HTERT RPE-1 (cell line): ENCODE measurements around the gene NPAS2.

ENCODE experiments used
- in situ Hi-C: fragments of 300-500 bp; cut with MboI; formaldehyde crosslinking; loops from 4 replicates; pipeline ENCODE4 v1.14.3; 2020; ENCODE audit warnings: low sequenced_read_pairs

The NPAS2 gene

DNA sequence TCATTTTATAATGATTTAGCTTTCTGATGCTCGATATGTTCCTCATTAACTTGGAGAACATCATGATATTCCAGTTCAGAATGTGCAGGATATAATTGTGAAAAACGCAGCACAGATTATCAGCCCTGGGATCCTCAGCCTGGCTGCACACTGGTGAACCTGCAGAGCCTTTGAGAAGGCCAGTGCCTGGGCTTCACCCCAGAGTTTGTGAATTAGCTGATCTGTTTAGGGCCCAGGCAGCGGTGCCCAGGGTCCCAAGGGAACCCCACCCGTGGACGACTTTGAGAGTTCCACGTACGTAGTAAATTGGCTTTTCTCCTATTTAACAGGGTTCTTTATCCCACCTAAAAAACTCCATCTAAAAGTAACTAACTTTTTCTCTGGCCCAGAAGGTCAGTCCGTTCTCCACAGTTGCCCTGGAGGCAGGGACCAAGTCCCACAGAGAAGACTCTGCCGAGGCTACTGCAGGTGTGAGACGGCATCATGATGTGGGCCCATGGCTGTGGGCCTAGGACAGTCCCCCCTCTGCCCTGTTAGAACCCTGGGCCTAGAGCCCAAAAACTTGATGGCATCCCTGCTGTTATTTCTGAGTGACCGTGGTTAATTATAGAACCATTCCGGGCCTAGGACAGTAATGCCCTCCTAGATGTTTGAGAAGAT, 142.6 kb downstream of the NPAS2 start:
- in situ Hi-C loops: no loop called here

DNA sequence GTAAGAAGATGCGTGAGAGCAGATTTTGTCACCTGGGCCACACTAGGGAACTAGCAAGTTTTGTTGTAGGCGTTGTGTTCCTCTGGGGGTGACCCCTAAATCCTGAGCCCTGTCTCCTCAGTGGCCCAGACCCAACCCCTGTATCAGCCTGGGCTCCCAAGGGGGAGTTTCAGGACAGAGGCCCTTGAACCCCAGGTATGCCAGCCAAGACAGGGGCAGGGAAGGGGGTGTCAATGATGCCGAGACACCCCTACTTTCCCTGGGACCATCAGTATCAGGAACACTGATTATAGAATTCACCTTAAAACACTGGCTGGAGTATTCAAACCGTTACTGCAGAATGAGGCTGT, 143.1 kb downstream of the NPAS2 start:
- in situ Hi-C loops: no loop called here

DNA sequence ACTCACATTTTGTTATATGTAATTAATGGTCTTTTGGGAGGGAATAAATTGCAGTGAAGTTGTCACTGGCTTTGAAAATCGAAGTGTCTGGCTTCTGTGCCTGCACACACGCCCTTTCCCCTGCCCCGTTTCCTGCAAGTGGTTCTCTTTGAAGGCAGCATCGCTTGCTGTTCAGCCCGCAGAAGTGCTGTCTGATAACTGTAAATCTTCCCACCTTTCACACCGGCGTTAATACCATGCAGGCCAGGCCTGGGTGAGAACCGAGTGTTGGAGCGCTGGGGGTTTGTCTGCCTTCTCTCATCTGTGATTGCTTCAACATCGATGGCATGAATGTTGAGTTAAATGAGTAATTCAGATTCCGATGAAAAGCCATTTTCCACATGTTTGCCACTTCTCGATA, 144.3 kb downstream of the NPAS2 start:
- in situ Hi-C loops: no loop called here

DNA sequence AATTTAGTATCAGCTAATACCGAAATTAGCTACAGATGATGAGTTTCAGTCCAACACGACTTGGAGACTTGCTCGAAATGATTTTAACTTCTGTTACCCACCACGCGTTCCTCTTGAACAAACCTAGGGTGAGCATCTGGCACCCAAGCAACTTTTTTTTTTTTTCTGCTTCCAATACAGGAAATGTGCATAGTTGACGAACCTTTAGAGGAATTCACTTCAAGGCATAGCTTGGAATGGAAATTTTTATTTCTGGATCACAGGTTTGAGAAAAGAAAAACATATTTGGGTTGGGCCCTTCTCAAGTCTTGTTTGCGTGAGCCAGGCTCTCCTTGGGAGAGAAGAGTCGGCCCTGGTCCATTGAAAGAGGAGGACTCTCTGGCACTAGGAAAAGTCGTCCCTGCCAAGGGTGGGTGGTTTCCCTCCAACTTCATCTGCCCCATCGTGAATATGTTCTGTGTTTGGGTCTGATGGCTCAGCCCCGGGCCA, 144.8 kb downstream of the NPAS2 start:
- in situ Hi-C loops: no loop called here

DNA sequence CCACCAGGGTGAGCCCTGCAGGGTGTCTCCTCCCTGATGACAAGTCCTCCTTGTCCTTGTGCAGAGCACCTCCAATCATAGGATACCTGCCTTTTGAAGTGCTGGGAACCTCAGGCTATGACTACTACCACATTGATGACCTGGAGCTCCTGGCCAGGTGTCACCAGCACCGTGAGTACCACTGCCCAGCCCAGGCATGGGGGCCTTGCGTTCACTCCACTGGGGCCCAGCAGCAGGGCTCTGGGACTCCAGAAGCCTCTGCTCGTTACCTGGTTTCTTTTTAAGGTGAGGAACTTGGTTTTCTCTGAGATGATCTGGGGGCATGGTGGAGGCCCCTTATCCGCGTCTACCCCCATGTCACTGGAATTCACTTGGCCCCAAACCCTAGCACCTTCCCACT, 145.7 kb downstream of the NPAS2 start:
- in situ Hi-C loops: no loop called here

DNA sequence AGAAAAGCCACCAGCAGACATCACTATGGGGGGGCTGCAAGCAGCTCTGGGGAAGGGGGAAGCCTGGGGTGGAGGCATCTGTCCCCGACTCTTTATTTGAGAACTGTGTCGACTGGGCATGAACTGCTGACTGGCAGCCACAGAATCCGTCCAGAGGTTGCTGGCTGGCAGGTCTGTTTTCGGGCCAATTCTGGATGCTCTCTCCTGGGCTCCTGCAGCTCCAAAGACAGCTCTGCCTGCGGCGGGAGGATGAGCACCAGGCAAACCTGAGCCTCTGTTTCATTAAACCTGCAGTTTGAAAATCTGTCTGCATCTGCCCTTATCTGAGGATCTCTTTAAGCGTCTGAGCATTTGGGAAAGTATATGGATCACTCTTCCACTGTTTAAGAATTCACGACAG, 147.8 kb downstream of the NPAS2 start:
- in situ Hi-C loops: no loop called here

DNA sequence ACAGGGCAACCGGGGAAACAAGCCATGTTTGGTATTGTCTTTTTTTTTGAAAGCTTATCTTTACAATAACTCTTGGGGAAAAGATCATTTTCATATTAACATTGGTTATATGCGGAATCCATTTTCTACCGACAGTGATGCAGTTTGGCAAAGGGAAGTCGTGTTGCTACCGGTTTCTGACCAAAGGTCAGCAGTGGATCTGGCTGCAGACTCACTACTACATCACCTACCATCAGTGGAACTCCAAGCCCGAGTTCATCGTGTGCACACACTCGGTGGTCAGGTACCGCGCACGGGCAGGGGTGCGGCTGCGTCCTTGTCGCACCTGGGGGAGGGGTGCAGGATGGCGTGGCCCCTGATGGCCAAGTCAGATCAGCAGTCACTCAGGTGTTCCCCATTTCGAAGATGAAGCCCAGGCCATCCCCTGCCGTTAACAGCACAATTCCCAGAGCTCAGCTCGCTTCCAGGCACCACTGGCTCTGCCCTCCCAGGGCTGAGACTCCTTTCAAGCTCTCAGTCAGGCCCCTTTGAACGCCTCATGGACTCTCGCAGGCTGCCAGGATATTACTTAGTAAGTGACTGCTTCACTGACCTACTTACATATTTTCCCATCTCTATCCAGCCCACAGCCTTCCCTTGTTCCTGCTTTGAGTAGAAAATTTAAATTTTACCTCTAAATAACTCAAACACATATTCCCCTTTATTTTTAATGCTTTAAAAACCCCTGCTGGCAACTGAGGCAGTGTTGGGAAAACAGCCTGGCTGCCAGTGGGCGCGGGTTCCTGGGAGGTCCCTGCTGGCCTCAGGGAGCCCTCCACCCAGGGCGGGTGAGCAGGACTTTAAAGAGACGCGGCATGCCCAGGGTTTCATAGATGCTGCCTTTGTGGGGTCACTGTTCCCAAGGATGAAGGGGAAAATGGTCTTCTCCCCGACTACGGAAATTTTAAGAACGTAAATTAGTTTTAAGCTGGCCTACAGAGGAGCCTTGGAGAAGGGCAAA, 148.5 kb downstream of the NPAS2 start:
- in situ Hi-C loops: no loop called here

DNA sequence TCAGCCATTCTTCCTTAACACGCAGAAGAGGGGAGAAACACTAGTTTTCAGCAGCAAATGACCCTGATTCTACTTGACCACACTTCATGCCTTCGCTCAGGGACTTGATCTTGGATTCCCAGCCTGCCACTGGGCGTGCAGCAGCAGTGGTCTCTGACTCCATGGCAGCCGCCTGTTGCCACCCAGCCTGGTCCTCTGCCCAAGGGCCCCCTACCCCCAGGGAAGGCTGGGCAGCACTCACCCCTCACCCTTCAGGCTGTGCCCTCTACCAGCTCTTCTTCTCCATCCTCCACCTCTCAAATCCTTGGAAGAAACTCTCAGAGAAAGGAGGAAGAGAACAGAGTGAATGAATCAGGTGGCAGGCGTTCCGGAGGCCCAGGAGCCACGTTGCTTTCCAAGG, 150.1 kb downstream of the NPAS2 start:
- in situ Hi-C loops: no loop called here

DNA sequence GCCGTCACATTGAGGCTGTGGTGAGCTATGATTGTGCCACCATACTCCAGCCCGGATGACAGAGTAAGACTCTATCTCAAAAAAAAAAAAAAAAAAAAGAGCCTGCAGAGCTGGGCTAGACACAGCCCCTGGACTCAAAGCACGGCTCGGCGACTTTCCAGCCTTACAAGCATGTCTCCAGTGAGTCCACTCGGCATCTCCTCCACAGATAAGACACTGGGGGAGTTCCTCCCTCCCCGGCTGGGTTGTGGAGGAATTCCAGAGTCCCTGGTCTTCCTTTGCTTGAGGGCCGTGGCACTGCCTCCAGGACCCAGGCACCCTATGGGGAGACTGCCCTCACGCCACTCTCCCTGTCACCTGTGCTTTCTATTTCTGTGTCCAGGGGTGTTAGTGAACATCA, 151.3 kb downstream of the NPAS2 start:
- in situ Hi-C loops: no loop called here

DNA sequence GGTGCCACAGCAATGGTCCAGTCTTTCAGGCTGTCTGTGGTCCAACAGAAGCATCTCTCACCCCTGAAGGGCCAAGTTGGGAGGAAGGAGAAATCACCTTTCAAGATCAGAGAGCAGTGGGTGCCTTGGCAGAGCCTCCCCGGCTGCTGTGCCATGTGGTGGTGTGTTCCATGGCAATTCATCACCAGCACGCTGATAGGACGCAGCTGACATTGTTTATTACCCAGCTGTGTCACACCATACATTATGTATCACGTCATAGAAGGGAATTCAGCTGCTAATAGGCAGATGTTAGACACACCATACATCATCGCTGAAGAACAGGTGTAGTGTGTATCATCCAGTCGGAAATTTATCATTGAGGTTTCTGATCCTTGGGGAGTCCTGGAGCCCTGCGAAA, 152.5 kb downstream of the NPAS2 start:
- in situ Hi-C loops: no loop called here

DNA sequence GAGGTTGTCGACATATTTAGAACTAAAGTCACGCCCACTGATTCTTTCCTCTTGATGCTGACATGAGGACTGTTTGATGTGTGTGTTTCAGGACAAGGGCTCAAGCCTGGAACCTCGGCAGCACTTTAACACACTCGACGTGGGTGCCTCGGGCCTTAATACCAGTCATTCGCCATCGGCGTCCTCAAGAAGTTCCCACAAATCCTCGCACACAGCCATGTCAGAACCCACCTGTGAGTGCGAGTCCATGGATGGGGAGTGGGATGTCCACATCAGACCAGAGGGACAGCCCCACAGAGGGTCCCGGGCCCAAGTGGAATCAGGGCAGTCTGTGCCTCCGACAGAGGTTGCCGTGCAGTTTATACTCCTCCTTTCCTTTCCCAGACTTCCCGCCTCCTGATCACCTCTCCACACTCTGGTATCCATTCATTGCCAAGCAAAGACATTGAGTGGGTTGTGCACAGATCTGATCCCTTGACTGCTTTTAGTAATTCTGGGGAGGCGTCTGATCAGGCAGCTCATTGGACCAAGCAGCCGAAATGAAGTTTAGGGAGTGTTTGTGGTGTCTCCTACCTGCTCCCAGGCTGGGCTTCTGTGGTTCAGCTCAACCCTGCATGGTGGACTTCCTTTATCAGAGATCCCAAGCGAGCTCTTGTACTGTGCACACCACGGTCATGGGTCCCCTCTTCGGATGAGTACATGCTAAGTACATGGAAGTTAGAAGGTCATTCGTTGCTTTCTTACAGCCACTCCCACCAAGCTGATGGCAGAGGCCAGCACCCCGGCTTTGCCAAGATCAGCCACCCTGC, 155.0 kb downstream of the NPAS2 start:
- in situ Hi-C loops: no loop called here

DNA sequence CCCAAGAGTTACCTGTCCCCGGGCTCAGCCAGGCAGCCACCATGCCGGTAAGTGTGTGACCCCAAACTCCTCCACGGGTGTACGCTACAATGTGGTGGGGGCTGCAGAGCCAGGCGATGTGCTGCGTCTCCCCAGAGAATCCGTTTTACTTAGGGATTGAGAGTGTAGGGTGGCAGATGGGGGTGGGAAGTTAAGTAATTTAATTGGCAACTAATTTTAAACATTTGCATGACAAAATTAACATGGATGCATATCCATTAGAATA, 155.5 kb downstream of the NPAS2 start:
- in situ Hi-C loops: no loop called here

DNA sequence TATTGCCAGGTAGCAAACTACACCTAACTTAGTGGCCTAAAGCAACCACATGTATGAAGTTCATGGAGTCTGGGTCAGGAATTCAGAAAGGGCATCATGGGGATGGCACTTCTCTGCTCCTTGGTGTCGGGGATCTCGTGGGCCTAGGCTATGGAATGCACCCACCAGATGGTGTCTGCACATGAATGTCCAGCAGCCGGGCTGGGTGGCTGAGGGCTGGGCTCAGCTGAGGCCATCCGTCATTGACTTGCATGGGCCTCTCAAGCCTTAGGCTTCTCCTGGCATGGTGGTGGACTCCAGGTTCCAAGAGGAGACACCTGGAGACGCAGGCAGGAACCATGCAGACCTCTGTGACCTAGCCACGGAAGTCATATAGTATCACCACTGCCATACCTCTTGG, 156.1 kb downstream of the NPAS2 start:
- in situ Hi-C loops: no loop called here

DNA sequence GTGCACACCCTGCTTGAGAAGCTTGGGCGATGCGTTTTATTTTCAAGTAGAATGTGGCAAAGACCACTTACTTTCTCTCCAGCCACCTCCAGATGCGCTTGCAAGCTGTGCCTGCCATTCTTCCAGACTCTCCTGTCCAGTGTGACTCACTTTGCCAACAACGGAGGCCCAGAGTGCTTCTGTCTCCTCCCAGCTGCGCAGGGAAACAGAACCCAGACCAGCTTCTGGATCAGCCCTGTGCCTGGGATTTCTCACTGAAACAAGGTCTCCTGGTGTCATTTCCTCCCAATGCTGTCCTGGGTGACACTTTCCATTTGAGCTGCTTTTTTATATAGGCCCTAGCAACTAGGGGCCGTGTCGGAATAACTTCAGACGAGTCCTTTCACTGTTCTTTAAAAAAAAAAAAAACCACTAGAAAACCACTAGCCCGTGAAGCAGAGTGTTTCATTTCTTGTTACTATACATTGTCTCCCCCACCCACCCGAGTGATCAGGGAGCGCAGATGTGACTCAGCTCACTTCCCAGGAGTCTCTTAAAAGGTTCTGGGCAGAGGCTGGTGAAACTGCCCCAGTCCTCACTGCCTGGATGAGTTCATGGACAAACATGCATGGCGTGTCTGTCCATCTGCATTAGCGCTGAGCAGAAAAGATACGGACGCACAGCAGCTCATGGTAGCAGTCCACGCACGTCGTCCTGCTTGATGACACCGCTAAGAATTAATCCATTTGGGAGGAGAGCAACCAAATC, 156.9 kb downstream of the NPAS2 start:
- in situ Hi-C loops: no loop called here

DNA sequence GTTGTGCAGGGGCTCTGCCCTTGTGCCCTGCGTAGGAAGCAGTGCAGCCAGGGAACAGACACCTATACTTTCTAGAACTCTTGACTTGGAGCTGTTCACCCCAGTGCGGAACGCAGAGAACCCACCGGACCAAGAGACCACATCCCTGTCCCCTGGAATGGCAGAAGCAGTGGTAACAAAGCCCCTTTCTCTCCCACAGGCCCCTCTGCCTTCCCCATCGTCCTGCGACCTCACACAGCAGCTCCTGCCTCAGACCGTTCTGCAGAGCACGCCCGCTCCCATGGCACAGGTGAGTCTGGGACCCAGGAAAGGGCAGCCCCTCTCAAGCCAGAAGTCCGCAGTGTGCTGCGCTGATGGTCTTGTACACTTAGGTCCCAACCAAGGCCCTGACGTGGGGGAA, 157.6 kb downstream of the NPAS2 start:
- in situ Hi-C loops: no loop called here

DNA sequence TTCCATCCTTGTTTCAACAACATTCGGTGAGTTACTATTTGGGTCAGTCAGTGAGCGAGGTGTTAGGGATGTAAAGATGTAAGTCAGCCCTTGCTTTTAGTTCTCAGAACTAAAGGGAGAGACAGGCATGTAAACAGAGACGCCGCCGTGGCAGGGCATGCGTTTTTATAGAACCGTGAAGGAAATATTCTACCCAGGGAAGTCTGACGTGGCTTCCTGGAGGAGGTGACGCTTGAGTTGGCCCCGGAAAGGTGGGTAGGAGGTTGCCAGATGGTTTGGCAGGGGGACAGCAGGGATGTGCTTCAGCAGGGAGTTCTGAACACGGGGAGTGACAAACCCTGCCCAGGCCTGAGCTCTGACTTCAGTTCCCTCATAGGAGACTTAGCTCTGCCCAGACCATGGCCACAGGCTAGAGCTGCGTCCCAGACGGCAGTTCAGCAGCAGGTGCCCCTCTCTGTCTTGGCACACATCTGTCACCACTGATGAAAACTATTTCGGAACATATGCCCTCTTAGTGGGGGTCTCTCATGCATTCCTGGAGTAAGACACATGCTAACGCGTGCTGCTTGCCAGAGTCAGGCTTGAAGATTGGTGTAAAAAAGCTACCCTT, 158.7 kb downstream of the NPAS2 start:
- in situ Hi-C loops: no loop called here

DNA sequence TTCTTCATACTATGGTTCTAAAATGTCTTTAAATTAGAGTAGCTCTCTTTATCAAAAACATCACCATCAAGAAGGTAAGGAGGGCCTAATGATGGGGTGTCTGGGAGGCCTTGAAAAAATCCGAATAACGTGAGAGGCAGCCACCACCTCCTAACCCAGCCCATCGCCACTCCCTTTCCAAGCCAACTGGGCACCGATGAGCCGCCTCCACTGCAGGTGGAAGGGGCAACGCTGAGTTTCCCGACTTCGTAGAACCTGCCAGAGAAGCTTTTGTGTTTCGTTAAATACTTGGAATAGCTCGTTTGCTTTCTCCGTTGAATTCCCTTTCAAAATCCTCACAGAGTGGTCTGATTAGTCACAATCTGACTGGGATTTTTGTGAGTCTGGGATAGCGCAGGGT, 160.1 kb downstream of the NPAS2 start:
- in situ Hi-C loops: no loop called here

DNA sequence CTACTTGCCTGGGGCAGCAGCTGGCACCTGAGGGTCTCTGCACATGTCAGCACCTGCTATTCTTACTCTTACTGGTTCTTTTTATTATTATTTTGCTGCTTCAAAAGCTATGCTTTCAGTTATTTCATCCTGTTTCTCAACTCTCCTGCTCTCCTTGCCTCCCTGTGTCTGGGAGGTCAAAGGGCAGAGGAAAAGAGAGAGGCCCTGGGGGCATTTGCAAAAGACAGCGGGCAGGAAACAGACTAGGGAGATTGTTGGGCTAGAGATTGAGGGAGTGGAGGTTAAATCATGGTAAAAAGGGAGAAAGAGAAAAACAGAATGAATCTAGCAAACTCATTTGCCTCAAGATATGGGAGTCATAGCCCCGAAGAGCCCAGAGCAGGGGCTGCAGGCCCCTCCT, 161.1 kb downstream of the NPAS2 start:
- in situ Hi-C loops: no loop called here

DNA sequence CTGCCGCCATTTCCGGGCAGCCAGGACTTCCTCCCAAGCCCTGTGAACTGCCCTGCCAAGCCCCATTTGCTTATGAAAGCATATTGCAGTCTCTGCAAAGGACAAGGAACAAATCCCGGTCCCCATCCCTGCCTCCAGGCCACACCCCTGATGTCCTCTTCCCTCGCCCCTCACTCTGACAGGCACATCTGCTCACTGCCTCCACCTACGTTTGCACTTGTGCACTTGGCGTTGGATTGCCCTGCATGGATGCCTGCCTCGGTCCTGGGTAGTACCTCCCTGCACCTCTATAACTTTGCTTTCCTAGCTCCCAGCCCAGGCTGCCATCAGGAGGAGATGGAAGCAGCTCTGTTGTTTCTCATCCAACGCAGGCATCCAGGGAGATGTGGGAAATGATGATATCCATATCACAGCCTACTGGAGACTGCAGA, 162.5 kb downstream of the NPAS2 start:
- in situ Hi-C loops: no loop called here

DNA sequence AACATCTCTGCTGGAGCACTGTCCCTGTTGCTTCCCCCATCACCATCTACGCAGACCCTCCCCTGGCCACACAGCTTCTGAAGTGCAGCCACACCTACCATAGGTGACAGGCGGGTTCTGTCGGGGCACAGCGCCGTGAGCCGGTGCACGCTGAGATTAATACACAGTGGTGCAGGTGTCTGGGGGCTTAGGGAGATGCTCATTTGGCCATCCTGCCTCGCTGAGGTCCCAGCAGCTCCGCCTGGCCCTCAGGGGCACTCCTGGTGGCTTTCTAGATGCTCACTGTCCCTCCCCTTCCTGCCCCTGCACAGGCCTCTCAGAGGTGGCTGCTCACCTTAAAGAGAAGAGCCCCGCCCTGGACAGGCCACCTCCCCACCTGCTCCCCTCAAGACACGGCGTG, 163.3 kb downstream of the NPAS2 start:
- in situ Hi-C loops: no loop called here
